Activated CD4-positive, alpha-beta T cell treated with anti-CD3 and anti-CD28 coated beads, Interleukin-2, amount 50 U/mL, for 16 hours (primary cell): ENCODE measurements around the gene RPS6KB2.

ENCODE experiments used
- DNase-seq: peaks from one replicate; pipeline ENCODE4 v3.0.0-alpha.2; 2020

RPS6KB2 gene

GRCh38 chr11:67428052-67429001 lies at the start of gene RPS6KB2:
Gene RPS6KB2 (plus strand): TSS chr11:67428494. CDS start chr11:67428546, 52 bp downstream.
- DNase-seq, result peak; percentile 99

GRCh38 chr11:67378544-67378943 lies 49.8 kb upstream of the RPS6KB2 start:
- DNase-seq, result no peak

GRCh38 chr11:67379061-67380058 lies 48.9 kb upstream of the RPS6KB2 start:
- DNase-seq, result no peak

GRCh38 chr11:67381244-67381972 lies 46.9 kb upstream of the RPS6KB2 start:
- DNase-seq, result no peak

GRCh38 chr11:67382276-67383136 lies 45.8 kb upstream of the RPS6KB2 start:
- DNase-seq, result peak; percentile 85

- DNase-seq, result no peak
These were observed 43.4 kb upstream of the RPS6KB2 start for GRCh38 chr11:67384851-67385366.

GRCh38 chr11:67387069-67387468 lies 41.2 kb upstream of the RPS6KB2 start:
- no peak for DNase-seq

GRCh38 chr11:67387518-67387917 lies 40.8 kb upstream of the RPS6KB2 start:
- no peak for DNase-seq

GRCh38 chr11:67389477-67389876 lies 38.8 kb upstream of the RPS6KB2 start:
- peak; percentile 47 for DNase-seq

- DNase-seq, result no peak
These were observed 37.4 kb upstream of the RPS6KB2 start for GRCh38 chr11:67390947-67391303.

- peak; percentile 94 for DNase-seq
These were observed 36.8 kb upstream of the RPS6KB2 start, which contains the start of gene RAD9A for GRCh38 chr11:67391304-67392182. Gene RAD9A (plus strand): TSS chr11:67391986. CDS start chr11:67392045, 59 bp downstream.

- no peak for DNase-seq
These were observed 36.0 kb upstream of the RPS6KB2 start for GRCh38 chr11:67392183-67392715.

GRCh38 chr11:67393437-67393836 lies 34.9 kb upstream of the RPS6KB2 start:
- no peak for DNase-seq

- no peak for DNase-seq
These were observed 34.3 kb upstream of the RPS6KB2 start for GRCh38 chr11:67393990-67394389.

GRCh38 chr11:67395555-67396258 lies 32.6 kb upstream of the RPS6KB2 start:
- no peak for DNase-seq

- DNase-seq, result no peak
These were observed 32.1 kb upstream of the RPS6KB2 start for GRCh38 chr11:67396259-67396581.

GRCh38 chr11:67396587-67397389 lies 31.5 kb upstream of the RPS6KB2 start:
- no peak for DNase-seq

- no peak for DNase-seq
These were observed 30.8 kb upstream of the RPS6KB2 start for GRCh38 chr11:67397536-67397935.
